ENCODE measurements around the gene MDP1. TPM values are rescaled to one million over a fixed set of nuclear protein-coding genes. Genes with fewer than 3 reads are reported as not detected.

Gene MDP1
- total and polyA plus RNA-seq, 10 donors, result 11.0 to 39.6 (median 22.4) TPM

DNA sequence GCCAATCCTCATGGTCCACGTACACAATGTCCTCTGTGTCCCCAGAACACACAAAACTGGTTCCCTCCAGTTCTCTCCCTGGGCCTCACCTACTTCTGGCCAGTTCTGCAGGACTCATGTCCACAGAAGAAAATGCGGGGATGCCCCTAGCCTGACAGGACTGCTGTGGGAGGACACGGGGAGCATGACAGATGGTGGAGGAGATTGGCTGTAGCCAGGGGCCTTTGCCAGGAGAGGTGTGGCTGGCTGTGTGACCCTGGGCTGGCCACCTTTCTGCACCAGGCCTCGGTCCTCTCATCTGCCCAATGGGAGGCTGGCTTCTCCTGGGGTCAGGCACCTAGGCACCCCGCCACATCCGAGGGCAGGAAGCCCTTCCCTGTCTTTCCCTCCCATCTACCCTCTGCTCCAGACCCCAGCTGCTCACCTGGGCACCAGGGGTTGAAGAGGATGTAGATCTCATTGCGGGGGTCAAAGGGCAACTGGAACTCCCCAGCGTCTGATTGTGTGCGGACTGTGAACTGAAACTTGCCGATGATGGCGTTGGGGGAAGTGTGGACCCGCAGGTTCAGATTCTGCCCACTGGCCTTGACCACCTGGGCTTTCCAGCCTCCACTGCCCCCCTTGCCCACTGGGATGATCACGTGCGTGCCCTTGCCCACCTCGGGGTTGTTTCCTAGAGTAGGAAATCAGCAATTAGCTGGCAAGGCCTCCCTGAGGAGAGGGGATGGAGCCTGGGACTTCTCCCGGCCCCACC lies 44.3 kb upstream of the MDP1 start:
- 73 to 85% (median 82%) methylated on average over 8 to 16 of the region's 16 CpGs for WGBS, 5 donors
- Histone ChIP-seq H3K27ac (no peak overlapping the region), H3K4me1 (no peaks in the 10 kb centered on the region), H3K36me3 (peaks cover 0 to 89% (median 3%) of the 10 kb centered on the region in 6 donors), H3K27me3 (replicated peaks in 1 of 7) (no peaks in the 10 kb centered on the region), H3K9me3 (no peaks in the 10 kb centered on the region), H3K4me3 (no peak overlapping the region)
- TF ChIP-seq, protein P1, sequence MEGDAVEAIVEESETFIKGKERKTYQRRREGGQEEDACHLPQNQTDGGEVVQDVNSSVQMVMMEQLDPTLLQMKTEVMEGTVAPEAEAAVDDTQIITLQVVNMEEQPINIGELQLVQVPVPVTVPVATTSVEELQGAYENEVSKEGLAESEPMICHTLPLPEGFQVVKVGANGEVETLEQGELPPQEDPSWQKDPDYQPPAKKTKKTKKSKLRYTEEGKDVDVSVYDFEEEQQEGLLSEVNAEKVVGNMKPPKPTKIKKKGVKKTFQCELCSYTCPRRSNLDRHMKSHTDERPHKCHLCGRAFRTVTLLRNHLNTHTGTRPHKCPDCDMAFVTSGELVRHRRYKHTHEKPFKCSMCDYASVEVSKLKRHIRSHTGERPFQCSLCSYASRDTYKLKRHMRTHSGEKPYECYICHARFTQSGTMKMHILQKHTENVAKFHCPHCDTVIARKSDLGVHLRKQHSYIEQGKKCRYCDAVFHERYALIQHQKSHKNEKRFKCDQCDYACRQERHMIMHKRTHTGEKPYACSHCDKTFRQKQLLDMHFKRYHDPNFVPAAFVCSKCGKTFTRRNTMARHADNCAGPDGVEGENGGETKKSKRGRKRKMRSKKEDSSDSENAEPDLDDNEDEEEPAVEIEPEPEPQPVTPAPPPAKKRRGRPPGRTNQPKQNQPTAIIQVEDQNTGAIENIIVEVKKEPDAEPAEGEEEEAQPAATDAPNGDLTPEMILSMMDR (IDR thresholded peaks at IDR 0.05 in 8 of 11, conservative IDR thresholded peaks at IDR 0.05 in 3 of 11), result no peak
- no peak for TF ChIP-seq POLR2A (IDR thresholded peaks at IDR 0.05)
- no peak for TF ChIP-seq POLR2AphosphoS5 (IDR thresholded peaks at IDR 0.05)
- intact Hi-C loops (cut with DNase I; ENCODE audit: low total_unique reads), result no loop called here
- DNase-seq, result peak; percentile 43

DNA sequence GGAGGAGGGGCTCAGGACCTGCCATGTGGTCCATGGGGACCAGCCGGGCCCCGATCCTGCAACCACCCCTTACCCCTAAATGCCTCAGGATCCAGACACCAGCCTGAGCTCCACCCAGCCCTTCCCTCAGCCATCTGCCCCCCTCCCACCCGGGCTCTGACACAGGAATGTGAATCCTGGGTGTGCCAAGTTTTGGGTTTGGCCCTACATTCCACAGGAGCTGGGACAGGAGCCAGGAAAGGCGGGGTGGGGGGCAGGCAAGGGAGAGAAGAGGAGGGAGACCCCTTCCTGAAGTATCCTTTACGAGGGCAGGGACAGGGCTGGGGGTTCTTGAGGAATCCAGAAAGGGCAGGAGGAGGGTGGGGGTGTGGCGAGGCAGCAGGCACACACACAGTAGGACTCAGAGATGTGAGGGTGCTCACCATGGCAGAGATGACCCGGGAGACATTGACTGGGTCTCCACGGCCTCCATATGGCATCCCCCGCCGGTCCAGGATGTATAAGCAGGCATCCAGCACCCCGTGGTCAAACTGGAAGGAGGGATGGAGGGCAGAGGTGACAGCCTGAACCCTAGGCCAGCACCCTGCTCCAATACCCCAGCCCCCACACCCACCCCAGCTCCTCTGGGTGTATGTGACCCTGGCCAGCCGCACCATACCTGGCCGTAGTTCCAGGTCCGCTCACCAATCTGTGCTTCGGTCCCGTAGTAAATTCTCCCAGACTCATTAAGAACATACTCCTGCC lies 43.6 kb upstream of the MDP1 start:
- no peak overlapping the region for H3K4me3 ChIP-seq
- TF ChIP-seq POLR2A (IDR thresholded peaks at IDR 0.05) (no peak), POLR2AphosphoS5 (IDR thresholded peaks at IDR 0.05) (no peak)
- TF ChIP-seq, protein P1 (IDR thresholded peaks at IDR 0.05 in 8 of 11, conservative IDR thresholded peaks at IDR 0.05 in 3 of 11), result no peak
- no peak overlapping the region for H3K27ac ChIP-seq
- 86 to 95% (median 88%) methylated on average over 14 to 16 of the region's 16 CpGs for WGBS, 5 donors
- intact Hi-C loops (cut with DNase I; ENCODE audit: low total_unique reads), result no loop called here
- no peaks in the 10 kb centered on the region for H3K27me3 ChIP-seq (replicated peaks in 1 of 7)
- DNase-seq, result peak; percentile 50
- H3K4me1 ChIP-seq, result no peaks in the 10 kb centered on the region
- peaks cover 0 to 89% (median 2%) of the 10 kb centered on the region in 6 donors for H3K36me3 ChIP-seq
- H3K9me3 ChIP-seq, result no peaks in the 10 kb centered on the region

DNA sequence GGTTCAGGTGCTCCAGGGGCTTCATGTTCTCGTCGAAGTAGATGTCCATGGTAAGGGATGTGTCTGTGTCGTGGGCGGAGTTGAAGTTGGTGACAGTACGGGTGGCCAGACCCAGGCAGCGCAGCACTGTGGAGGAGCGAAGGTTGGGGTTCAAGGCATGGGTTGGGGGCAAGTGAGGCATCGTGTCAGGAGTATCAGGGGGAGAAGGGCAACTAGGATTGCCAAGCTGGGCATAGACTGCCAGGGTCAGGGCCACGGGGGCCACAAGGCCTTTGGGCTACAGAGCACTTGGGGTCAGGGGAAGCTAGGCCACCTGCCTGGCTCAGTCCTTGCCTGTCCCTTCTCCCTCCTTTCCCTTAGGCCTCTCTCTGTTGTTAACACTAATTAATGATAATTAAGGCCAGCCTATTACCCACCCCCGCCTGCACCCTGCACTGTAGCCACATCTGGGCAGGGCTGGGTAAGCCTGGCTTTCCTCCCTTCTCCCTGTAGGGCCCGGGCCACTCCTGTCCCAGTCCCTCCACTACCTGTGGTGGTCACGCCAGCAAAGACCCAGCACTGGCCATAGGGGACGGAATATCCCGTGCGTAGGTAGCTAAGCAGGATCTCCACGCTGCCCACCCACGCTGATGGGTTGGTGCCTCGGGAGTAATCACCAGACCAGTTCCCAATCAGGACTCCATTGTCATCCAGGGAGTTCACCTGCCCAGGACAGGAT lies 42.8 kb upstream of the MDP1 start:
- H3K27me3 ChIP-seq (replicated peaks in 1 of 7), result no peaks in the 10 kb centered on the region
- 89 to 96% (median 94%) methylated on average over 18 of the region's 18 CpGs for WGBS, 5 donors
- H3K4me1 ChIP-seq, result no peaks in the 10 kb centered on the region
- no peak overlapping the region for H3K27ac ChIP-seq
- no peak overlapping the region for H3K4me3 ChIP-seq
- no peaks in the 10 kb centered on the region for H3K9me3 ChIP-seq
- TF ChIP-seq POLR2AphosphoS5 (IDR thresholded peaks at IDR 0.05) (no peak), POLR2A (IDR thresholded peaks at IDR 0.05) (no peak)
- TF ChIP-seq, protein P1 (IDR thresholded peaks at IDR 0.05 in 8 of 11, conservative IDR thresholded peaks at IDR 0.05 in 3 of 11), result no peak
- DNase-seq, result peak; percentile 50
- intact Hi-C loops (cut with DNase I; ENCODE audit: low total_unique reads), result no loop called here
- H3K36me3 ChIP-seq, result peaks cover 0 to 89% (median 4%) of the 10 kb centered on the region in 6 donors

All from spleen (tissue), 11 donors.